OCI-LY1 (cell line): ENCODE measurements around the gene AKT3.

Source experiments
- EZH2 ChIP-seq: fragments of 200-600 bp; sonication (generic), shearing (Covaris generic); IDR thresholded peaks from 2 replicates; pipeline ENCODE4 v1.8.0; 2017; ENCODE audit warnings: borderline replicate concordance, mixed run types, mild to moderate bottlenecking, antibody characterized with exemption, low read length, moderate library complexity, mixed read lengths
- TF ChIP-seq, protein P1 (sequence below): fragments of 200-600 bp; sonication (generic), shearing (Covaris generic); IDR thresholded peaks from 2 replicates; pipeline ENCODE4 v1.5.1; 2017; ENCODE audit warnings: mild to moderate bottlenecking, antibody characterized with exemption, low read length, moderate library complexity, mixed read lengths

DNA sequence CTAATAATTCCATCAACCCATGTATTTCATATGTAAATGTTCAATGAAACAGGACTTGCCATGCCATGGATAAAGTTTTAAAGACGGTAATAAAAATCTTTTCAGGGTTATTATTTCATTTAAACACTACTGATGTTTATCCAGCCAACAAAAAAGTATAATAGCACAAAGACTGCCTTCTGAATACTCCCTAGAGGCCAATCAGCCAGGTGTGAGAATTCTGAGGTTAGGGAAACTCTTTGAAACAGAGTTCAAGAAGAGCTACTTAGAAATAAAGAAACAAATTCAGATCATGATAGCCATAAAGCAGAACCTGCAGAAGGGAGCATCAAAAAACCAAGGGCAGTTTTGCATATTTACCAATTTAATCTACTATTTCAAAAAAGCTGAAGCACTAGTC is 48.7 kb downstream of the AKT3 start:
- no peak for TF ChIP-seq EZH2
- TF ChIP-seq, protein P1, sequence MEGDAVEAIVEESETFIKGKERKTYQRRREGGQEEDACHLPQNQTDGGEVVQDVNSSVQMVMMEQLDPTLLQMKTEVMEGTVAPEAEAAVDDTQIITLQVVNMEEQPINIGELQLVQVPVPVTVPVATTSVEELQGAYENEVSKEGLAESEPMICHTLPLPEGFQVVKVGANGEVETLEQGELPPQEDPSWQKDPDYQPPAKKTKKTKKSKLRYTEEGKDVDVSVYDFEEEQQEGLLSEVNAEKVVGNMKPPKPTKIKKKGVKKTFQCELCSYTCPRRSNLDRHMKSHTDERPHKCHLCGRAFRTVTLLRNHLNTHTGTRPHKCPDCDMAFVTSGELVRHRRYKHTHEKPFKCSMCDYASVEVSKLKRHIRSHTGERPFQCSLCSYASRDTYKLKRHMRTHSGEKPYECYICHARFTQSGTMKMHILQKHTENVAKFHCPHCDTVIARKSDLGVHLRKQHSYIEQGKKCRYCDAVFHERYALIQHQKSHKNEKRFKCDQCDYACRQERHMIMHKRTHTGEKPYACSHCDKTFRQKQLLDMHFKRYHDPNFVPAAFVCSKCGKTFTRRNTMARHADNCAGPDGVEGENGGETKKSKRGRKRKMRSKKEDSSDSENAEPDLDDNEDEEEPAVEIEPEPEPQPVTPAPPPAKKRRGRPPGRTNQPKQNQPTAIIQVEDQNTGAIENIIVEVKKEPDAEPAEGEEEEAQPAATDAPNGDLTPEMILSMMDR, result no peak
